GM12892 (cell line): ENCODE results near the gene WWOX.

Source experiments
- DNase-seq: peaks from one replicate; pipeline ENCODE4 v3.0.0; 2011; ENCODE audit not compliant: insufficient read length
- FAIRE-seq: peaks from 2 replicates; lab custom pipeline; 2011; peaks lifted over from hg19 to GRCh38; lab: Jason Lieb, UNC
- POLR2A ChIP-seq: IDR thresholded peaks from 2 replicates; pipeline ENCODE4 v1.6.1; 2011; ENCODE audit warnings: low read depth, low read length, control low read depth
- POLR2AphosphoS5 ChIP-seq: IDR thresholded peaks from 2 replicates; pipeline ENCODE4 v1.6.1; 2011; ENCODE audit warnings: low read depth, low read length, control low read depth
- TAF1 ChIP-seq: IDR thresholded peaks from 2 replicates; pipeline ENCODE4 v1.6.1; 2011; ENCODE audit warnings: low read depth, mild to moderate bottlenecking, control low read depth, low read length, borderline replicate concordance

The WWOX gene

DNA sequence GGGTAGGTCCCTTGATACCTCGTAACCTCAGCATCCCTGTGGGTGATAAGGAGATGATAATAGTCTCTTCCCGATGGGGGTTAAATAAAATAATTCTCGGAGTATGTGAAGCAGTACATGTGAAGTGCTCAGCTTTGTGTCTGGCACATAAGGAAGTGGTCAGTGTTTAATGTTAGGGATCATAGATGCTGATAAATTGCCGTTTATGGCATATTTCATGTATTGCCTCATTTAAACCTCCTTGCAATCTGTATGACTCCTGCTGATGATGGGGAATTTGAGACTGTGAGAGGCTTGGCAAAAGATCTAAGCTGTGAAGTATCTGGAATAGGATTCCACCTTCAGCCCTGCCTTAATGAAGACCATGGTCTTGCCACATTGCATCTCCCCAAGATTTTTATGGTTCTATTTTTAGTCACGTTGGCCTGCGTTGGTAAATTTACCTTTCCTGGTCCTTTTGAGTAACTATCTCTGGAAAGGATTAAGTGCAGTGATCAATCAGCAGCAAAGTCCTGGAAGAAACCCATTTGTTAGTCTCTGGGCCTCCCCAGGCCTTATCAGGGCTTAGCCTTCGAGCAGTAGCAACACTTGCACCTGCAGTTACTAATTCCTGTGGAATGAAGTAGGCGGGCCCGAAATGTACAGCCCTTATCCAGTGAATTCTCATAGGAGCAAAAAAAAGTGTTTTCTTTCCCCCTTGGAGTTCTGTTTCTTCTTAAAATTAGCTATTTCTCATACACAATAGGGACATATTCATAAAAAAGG is 144.9 kb downstream of the WWOX start:
- DNase-seq (no peak), FAIRE-seq (no peak)
- TF ChIP-seq POLR2A: no peak
- no peak for TF ChIP-seq TAF1
- TF ChIP-seq POLR2AphosphoS5: no peak

DNA sequence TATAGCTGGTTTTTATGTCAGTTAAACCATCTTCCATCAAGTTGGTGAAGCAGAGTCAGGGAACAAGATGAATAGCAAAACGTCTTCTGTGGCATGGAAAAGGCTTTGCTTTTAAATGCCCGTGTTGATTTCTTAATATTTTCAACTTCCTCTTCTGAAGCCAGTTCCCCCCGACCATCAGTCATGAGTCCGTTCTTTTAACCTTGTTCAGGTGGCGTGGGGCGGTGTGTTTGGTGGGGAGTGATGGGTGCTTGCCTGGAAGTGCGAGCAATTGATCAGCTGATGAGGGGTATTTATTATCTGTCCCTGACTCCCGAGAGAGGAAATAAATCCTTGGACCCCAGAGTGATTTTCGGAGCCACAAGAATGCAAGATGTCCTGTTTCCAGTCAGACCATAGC is 147.1 kb downstream of the WWOX start:
- FAIRE-seq (no peak), DNase-seq (no peak)
- TF ChIP-seq TAF1 (no peak), POLR2A (no peak), POLR2AphosphoS5 (no peak)

DNA sequence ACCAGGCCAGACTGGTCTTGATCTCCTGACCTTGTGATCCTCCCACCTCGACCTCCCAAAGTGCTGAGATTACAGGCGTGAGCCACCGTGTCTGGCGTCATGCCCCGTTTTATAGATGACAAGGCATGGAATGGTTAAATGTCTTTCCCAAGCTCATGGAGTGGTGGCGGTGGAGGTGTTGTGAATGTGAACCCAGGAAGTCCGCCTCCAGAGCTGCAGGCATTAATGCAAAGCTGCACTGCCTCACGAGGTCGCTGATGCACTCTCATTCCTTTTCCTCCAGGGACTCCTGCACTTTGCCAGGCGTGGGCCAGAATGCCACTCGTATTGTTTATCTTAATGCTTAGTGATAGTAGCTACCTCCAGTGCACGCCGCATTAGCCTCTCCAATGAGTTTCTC is 149.6 kb downstream of the WWOX start:
- no peak for FAIRE-seq
- TF ChIP-seq TAF1: no peak
- TF ChIP-seq POLR2AphosphoS5: no peak
- no peak for TF ChIP-seq POLR2A
- no peak for DNase-seq

DNA sequence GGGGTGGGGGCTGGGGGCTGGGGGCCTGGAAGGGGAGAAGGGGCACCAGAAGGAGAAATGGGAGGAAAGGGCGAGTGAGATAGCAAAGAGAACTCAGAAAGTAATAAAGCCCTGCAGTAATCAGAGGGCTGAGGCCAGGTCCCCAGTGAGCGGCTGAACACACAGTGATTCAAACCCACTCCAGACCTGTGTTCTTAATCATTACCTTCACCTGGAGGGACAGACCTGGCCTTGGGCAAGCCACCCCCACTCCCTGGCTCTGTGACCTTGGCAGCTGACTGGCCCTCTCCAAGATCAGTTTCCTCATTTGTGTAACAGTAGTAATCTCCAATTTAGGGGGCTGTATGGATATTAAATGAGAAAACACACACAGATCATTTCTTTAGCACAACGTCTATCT is 150.4 kb downstream of the WWOX start:
- TF ChIP-seq POLR2A: no peak
- TF ChIP-seq POLR2AphosphoS5: no peak
- no peak for TF ChIP-seq TAF1
- DNase-seq (no peak), FAIRE-seq (no peak)

DNA sequence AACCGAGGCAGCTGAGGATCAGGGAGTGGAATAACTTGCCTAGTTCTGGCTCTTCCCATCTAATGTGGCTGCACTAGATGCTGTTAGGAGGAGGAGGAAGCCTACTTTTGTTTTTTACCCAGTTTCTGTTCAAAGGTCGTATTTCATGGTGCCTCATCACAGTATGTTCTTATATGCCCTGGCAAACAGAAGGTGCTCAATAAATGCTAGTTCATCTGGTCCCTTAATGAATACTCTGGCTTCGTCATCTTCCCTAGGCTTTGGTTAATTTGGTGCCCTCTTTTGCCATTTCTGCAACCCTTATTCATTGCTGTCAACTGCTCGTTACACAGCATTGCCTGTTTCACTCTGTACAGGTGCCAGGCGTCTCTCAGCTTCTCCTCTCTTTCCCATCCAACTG is 151.7 kb downstream of the WWOX start:
- DNase-seq (no peak), FAIRE-seq (no peak)
- TF ChIP-seq POLR2AphosphoS5: no peak
- no peak for TF ChIP-seq TAF1
- no peak for TF ChIP-seq POLR2A

DNA sequence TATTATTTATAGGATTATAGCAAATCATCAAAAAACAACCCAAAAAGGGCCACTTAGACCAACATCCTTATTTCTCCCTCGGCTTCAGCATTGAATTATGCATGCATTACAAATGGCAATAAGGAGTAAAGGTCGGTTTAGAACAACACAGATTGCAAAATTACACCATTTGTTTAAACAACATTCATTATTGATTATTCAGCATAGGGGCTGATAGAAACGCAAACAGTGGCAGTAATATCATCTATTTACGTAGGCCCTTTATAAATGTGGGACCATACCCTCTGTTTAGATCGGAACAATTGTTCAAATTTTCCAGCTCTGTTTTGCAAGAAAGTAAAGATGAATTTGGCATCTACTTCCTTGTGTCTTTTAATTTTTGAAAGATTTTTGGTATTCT is 153.3 kb downstream of the WWOX start:
- DNase-seq (no peak), FAIRE-seq (no peak)
- no peak for TF ChIP-seq POLR2AphosphoS5
- no peak for TF ChIP-seq TAF1
- TF ChIP-seq POLR2A: no peak

DNA sequence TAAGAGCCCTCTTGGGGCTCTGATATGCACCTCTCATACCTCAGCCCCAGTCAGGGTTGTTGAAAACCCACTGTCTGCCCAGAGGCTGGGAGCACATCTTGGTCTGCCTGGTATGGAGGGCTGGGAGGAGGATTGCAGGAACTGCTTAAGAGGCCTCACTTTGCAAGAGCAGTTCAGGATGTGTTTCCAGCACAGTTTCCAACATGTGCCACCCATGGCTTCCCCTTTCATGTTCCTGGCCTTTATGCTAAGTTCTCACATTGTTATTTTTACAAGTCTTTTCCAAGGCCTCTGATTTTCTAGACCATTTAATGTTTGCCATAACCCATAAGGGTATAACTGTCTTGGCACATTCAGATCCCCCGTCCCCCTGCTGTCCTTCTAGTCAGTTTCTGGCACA is 155.4 kb downstream of the WWOX start:
- FAIRE-seq (no peak), DNase-seq (no peak)
- TF ChIP-seq POLR2AphosphoS5 (no peak), TAF1 (no peak), POLR2A (no peak)

DNA sequence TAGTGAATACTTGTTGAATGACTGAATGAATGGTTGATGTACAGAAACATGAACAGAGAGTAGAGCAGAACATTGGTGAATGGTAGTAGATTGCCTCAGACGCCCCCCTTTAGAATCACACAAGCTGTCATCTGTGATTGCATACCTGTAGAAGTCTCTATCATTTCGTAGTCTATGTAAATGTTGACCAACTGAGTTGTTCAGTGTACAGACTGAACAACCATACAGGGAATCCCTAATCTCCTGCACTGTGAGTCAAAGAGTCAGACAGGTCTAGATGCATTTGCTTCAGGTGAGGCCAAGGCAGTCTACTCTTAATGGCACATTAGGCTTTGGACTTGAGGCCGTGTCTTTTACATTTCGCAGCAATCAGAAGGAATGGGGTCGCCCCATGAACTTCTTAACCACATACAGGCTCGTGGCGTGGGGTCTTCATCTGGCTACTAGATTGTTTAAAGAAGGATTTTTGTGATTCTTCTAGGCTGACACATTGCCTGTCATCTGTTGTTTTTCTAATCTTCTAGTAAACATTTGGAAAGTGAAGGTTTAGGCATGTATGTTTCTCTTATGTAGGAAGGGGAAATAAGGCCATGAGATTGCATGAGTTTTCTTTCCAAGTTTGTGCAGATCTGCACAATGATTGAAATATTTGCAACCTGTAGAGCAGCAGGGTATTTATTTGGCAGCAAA is 157.4 kb downstream of the WWOX start:
- no peak for TF ChIP-seq TAF1
- no peak for TF ChIP-seq POLR2A
- FAIRE-seq (no peak), DNase-seq (no peak)

DNA sequence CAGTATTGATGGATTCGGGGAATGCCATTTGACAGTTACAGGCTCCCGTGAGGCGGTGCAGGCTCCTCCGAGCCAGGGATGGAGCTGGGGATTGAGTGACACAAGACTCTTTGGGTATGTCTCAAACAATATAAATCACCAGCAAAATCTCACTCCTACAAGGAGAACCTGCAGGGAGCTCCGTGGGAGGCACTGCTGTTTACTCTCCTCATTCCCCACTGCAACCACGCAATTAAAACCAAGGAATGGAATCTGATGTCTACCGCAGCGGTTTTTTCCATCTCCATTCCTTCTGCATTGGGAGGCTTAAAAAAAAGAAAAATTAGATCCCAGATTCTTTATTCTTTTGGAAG is 157.9 kb downstream of the WWOX start:
- DNase-seq: no peak
- no peak for TF ChIP-seq POLR2A
- TF ChIP-seq POLR2AphosphoS5: no peak
- TF ChIP-seq TAF1: no peak
- no peak for FAIRE-seq

DNA sequence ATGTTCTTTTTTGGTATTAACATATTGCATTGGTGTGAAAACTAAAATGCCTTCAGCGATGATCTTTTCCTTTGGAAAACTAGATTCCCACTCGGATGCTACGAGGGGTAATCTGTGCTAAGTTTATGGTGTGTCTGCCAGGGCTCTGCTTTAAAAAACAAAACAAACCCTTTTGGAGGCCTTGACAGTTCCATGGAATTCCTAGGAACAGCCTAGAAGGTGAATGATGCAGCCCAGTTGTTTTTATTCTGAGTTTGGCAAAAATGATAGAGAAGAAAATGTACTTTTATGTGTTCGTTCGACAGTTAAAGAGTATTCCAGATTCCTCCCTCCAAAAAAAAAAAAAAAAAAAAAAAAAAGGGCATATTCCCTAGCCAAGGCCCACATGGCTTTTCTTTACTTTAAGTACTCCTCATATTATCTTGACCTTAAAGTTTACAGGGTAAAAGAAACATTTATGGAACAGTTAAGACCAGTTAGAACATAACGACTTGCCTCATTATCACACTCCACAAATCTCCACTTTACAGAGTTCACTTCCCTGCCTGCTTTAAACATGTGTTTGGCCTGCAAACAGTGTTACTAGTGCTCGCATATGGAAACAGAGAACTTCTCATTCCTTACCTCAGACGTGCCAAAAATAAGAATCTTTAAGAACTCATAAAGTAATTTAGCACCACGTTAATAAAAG is 159.1 kb downstream of the WWOX start:
- FAIRE-seq: no peak
- TF ChIP-seq POLR2AphosphoS5 (no peak), POLR2A (no peak), TAF1 (no peak)
- DNase-seq: no peak

DNA sequence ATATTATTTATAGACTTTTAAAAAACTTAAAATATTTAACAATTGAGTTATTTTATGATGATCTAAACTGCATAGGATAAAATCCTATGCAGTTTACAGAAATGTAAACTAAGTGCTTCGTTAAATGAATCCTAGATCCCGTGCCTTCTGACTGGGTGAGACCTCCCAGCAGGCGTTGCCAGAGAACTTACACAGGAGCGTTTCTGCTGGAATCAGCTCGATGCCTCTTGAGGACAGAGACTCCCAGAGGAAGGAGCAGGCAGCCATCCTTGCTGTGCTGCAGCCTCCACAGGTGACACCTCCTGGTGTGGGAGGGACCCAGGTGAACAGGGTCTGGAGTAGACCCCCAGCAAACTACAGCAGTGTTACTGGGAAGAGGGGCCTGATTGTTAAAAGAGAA is 160.4 kb downstream of the WWOX start:
- DNase-seq (no peak), FAIRE-seq (no peak)
- no peak for TF ChIP-seq POLR2A
- TF ChIP-seq POLR2AphosphoS5: no peak
- no peak for TF ChIP-seq TAF1

DNA sequence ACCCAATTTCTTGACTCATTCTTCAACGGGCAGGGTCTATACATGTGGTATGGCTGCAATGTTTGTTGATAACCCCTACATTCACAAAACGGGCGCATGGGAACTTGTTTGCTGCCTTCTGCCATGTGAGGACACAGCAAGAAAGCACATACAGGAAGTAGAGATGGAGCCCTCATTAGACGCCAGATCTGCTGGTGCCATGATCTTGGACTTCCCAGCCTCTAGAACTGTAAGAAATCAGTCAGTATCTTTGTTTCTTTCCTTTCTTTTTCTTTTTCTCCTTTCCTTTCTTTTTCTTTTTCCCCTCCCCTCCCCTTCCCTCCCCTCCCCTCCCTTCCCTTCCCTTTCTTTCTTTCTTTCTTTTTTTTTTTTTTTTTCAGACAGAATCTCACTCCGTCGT is 165.2 kb downstream of the WWOX start:
- TF ChIP-seq POLR2A (no peak), POLR2AphosphoS5 (no peak), TAF1 (no peak)
- DNase-seq: no peak
- no peak for FAIRE-seq
